PC-9 (cell line): ENCODE results near the gene NUMB. TPM values are rescaled to one million over a fixed set of nuclear protein-coding genes. Genes with fewer than 3 reads are reported as not detected.

ENCODE experiments used
- BruUV-seq: library from RNA; stranded (reverse); fragments of 400-500 nt; replicated peaks from 2 replicates; lab custom pipeline; 2021; lab: Mats Ljungman, UMichigan
- CTCF ChIA-PET: fragments of 300-600 bp; sonication (Branson Sonifier 250); formaldehyde crosslinking; loops from one replicate; lab custom pipeline; 2022; ENCODE audit warnings: antibody characterized with exemption; lab: Charles Lee
- POLR2A ChIA-PET: fragments of 300-600 bp; sonication (Branson Sonifier 250); formaldehyde crosslinking; loops from one replicate; lab custom pipeline; 2022; ENCODE audit warnings: antibody characterized with exemption; ENCODE audit not compliant: unreplicated experiment; lab: Charles Lee
- DNase-seq, 2 experiments: peaks; one replicate each; pipeline versions ENCODE4 v3.0.0 to v3.0.0-alpha.2; 2015 to 2022; ENCODE audit warnings: mixed read lengths in 1 of 2
- H2AFZ ChIP-seq: fragments of 200-600 bp; sonication (generic); 2 replicates; pipeline ENCODE4 v1.8.1; 2017; ENCODE audit warnings: antibody characterized with exemption
- H3F3A ChIP-seq: fragments of 200-600 bp; sonication (generic); 2 replicates; pipeline ENCODE4 v1.8.1; 2017; ENCODE audit warnings: antibody characterized with exemption, mild to moderate bottlenecking, low read depth; ENCODE audit not compliant: insufficient read depth
- H3K27ac ChIP-seq: fragments of 200-600 bp; sonication (generic); 2 replicates; pipeline ENCODE4 v1.6.1; 2016; ENCODE audit warnings: mixed run types
- H3K27me3 ChIP-seq: fragments of 200-600 bp; sonication (generic); 2 replicates; pipeline ENCODE4 v1.6.1; 2016; ENCODE audit warnings: low read depth, mixed run types; ENCODE audit not compliant: insufficient read depth
- H3K36me3 ChIP-seq: fragments of 200-600 bp; sonication (generic); 2 replicates; pipeline ENCODE4 v1.6.1; 2016; ENCODE audit warnings: low read depth, mixed run types
- H3K4me1 ChIP-seq: fragments of 200-600 bp; sonication (generic); replicated peaks from 2 replicates; pipeline ENCODE4 v1.6.1; 2016; ENCODE audit warnings: mixed run types; ENCODE audit not compliant: insufficient read depth
- H3K4me2 ChIP-seq: fragments of 200-600 bp; sonication (generic); 2 replicates; pipeline ENCODE4 v1.6.1; 2017; ENCODE audit warnings: mixed run types
- H3K4me3 ChIP-seq: fragments of 200-600 bp; sonication (generic); 2 replicates; pipeline ENCODE4 v1.6.1; 2016; ENCODE audit warnings: mixed run types
- H3K79me2 ChIP-seq: fragments of 200-600 bp; sonication (generic); 2 replicates; pipeline ENCODE4 v1.6.1; 2017; ENCODE audit warnings: low read depth, mixed run types
- H3K9me2 ChIP-seq: fragments of 200-600 bp; sonication (generic); 2 replicates; pipeline ENCODE4 v1.8.1; 2017; ENCODE audit warnings: mild to moderate bottlenecking; ENCODE audit not compliant: insufficient read depth
- H3K9me3 ChIP-seq: fragments of 200-600 bp; sonication (generic); 2 replicates; pipeline ENCODE4 v1.8.1; 2016; ENCODE audit warnings: low read depth; ENCODE audit not compliant: insufficient read depth
- H4K20me1 ChIP-seq: fragments of 200-600 bp; sonication (generic); 2 replicates; pipeline ENCODE4 v1.8.1; 2017; ENCODE audit not compliant: insufficient read depth
- EZH2 ChIP-seq: fragments of 200-600 bp; sonication (generic); IDR thresholded peaks from 2 replicates; pipeline ENCODE4 v1.8.0; 2017; ENCODE audit warnings: antibody characterized with exemption, low read depth
- intact Hi-C: fragments of 100-400 bp; cut with micrococcal nuclease; formaldehyde crosslinking; loops from one replicate; pipeline ENCODE4 v1.10.0; 2022; ENCODE audit not compliant: unreplicated experiment
- total RNA-seq: library from RNA; stranded (reverse); gene quantifications from 2 replicates; pipeline ENCODE4 v1.2.3, GENCODE V29; 2021
- TF ChIP-seq, protein P1 (sequence below): fragments of 200-600 bp; sonication (generic); conservative IDR thresholded peaks from 2 replicates; pipeline ENCODE4 v1.6.1; 2017; ENCODE audit warnings: mixed run types, antibody characterized with exemption, mild to moderate bottlenecking, moderate library complexity

NUMB gene
- total RNA-seq, 1 experiment from 2014 or later: 64.5 TPM

DNA sequence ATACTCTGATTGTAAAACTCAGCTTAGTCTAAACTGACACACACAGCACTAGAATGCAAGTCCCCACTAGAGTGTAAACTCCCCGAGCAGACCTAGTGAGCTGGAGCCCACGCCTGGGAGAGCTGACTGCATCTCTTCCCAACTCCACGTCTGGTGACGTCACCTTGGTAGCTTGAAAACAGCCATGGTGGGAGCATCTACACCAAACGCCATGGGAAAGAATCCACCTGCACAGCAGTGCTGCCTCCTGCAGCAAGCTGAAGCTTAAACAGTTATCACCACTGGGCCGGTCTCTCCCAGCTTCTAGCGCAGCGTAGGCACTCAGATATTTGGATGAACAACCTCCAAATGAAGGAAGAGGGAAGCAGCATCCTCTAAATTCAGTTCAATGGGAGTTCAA, 225.4 kb downstream of the NUMB start:
- Histone ChIP-seq H4K20me1 (no peaks in the 10 kb centered on the region), H3F3A (peaks cover 18% of the 10 kb centered on the region; the same call in 1 of the 2 replicates), H3K4me2 (no peak overlapping the region), H3K9me3 (no peaks in the 10 kb centered on the region), H3K4me3 (no peak overlapping the region), H2AFZ (no peak overlapping the region), H3K79me2 (no peaks in the 10 kb centered on the region), H3K27me3 (peaks cover 41% of the 10 kb centered on the region; the same call in 1 of the 2 replicates), H3K4me1 (peaks cover 14% of the 10 kb centered on the region), H3K9me2 (no peaks in the 10 kb centered on the region), H3K27ac (no peak overlapping the region), H3K36me3 (no peaks in the 10 kb centered on the region)
- ChIA-PET CTCF (no interaction called here), POLR2A (no interaction called here)
- BruUV-seq: no TSS peak
- TF ChIP-seq, protein P1, sequence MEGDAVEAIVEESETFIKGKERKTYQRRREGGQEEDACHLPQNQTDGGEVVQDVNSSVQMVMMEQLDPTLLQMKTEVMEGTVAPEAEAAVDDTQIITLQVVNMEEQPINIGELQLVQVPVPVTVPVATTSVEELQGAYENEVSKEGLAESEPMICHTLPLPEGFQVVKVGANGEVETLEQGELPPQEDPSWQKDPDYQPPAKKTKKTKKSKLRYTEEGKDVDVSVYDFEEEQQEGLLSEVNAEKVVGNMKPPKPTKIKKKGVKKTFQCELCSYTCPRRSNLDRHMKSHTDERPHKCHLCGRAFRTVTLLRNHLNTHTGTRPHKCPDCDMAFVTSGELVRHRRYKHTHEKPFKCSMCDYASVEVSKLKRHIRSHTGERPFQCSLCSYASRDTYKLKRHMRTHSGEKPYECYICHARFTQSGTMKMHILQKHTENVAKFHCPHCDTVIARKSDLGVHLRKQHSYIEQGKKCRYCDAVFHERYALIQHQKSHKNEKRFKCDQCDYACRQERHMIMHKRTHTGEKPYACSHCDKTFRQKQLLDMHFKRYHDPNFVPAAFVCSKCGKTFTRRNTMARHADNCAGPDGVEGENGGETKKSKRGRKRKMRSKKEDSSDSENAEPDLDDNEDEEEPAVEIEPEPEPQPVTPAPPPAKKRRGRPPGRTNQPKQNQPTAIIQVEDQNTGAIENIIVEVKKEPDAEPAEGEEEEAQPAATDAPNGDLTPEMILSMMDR: no peak
- no peak for TF ChIP-seq EZH2
- intact Hi-C loops: no loop called here
- no peak for DNase-seq

DNA sequence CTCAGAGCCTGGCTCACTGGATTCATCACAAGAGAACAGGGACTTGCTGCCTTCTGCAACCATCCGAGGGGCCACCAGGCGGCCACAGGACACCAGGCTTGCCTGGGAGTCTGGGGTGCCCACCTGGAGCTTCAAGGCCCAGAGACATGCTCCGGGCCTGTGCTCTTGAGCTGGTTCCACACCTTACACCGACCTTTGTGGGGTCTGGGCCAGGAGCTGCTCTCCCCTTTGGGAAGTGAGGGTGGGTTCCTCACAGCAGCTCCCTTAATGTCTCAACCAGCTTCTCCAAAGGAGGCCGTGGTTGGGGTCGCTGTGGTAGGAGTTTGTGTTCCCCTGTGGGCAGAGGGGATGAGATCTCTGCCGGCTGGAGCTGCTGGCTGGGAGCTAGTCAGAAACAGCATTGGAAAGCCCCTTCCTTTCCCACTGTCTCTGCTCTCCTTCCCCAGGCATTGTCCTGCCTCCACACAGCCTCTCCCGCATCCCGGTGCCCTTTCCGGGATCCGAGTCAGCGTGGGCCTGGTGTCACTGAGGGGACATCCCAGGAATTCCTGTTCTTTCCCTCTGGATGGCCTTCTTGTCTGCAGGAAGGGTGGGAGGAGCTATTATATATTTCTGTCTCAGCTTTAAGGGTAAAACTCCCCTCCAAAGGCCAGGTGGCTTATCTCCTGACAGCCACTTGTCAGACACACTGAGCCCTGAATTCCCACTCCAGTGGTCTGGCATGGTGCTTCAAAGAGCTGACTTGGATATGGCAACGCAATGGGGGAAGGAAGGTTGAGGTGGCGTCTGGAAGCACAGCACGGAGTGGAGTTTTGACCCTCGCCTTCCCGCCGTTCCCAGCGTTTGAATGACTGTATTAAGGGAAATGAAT, 226.1 kb downstream of the NUMB start:
- DNase-seq: no peak
- TF ChIP-seq EZH2: no peak
- TF ChIP-seq, protein P1: peak; percentile 59
- Histone ChIP-seq H2AFZ (no peak overlapping the region), H3K9me2 (no peaks in the 10 kb centered on the region), H3K27ac (no peak overlapping the region), H3K79me2 (no peaks in the 10 kb centered on the region), H3K4me3 (no peak overlapping the region), H3K27me3 (peaks cover 41% of the 10 kb centered on the region; the same call in 1 of the 2 replicates), H3K9me3 (no peaks in the 10 kb centered on the region), H3F3A (peaks cover 18% of the 10 kb centered on the region; the same call in 1 of the 2 replicates), H3K36me3 (no peaks in the 10 kb centered on the region), H4K20me1 (no peaks in the 10 kb centered on the region), H3K4me1 (peaks cover 19% of the 10 kb centered on the region), H3K4me2 (no peak overlapping the region)
- intact Hi-C loops: no loop called here
- no TSS peak for BruUV-seq
- CTCF ChIA-PET: interaction anchor here (0.6 to 0.8 kb wide), 2 partner anchors 21 to 73 kb away, joined by 3 to 5 read pairs; no protein-coding TSS in a partner anchor
- POLR2A ChIA-PET: no interaction called here

DNA sequence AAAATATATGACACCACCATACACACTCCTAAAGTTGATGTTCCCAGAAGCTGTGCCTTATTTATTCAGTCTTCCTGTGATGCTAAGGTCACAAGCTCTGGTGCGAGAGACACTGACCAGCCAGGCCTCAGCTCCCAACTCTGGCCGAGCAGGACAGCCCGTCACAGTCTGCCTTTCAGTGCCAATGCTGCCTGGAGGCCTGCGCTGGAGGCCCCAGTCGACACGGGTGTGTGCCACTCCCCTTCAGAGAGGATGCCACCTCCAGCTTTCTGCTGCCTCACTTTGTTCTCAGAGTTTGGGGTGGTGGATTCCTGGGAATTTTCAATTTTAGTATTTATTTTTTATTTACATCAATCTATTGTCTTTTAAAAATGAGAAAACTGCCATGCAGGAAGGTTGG, 228.3 kb downstream of the NUMB start:
- H2AFZ ChIP-seq: no peak overlapping the region
- POLR2A ChIA-PET: no interaction called here
- peaks cover 12% of the 10 kb centered on the region; the same call in 1 of the 2 replicates for H3F3A ChIP-seq
- H4K20me1 ChIP-seq: no peaks in the 10 kb centered on the region
- intact Hi-C loops: no loop called here
- TF ChIP-seq, protein P1: no peak
- TF ChIP-seq EZH2: no peak
- no peaks in the 10 kb centered on the region for H3K36me3 ChIP-seq
- H3K4me2 ChIP-seq: no peak overlapping the region
- no peak overlapping the region for H3K4me3 ChIP-seq
- CTCF ChIA-PET: interaction anchor here (0.6 kb wide), 1 partner anchor 54 kb away, joined by 10 read pairs; no protein-coding TSS in a partner anchor
- BruUV-seq: no TSS peak
- H3K4me1 ChIP-seq: peaks cover 19% of the 10 kb centered on the region
- H3K9me2 ChIP-seq: no peaks in the 10 kb centered on the region
- no peaks in the 10 kb centered on the region for H3K79me2 ChIP-seq
- H3K27ac ChIP-seq: no peak overlapping the region
- DNase-seq: no peak
- peaks cover 23% of the 10 kb centered on the region; the same call in 1 of the 2 replicates for H3K27me3 ChIP-seq
- H3K9me3 ChIP-seq: no peaks in the 10 kb centered on the region
